ENCODE results near the gene PLEKHA5.
"Not testable (repeated sequence)": the region's sequence is repeated elsewhere in the genome, so short reads cannot be mapped to it uniquely, and the experiment has no call there.

Gene PLEKHA5

GRCh38 chr12:19201661-19202060 lies 72.1 kb downstream of the PLEKHA5 start:
- no peak for DNase-seq (ENCODE audit: low spot score)

- DNase-seq (ENCODE audit: low spot score), result no peak
These were observed 73.5 kb downstream of the PLEKHA5 start for GRCh38 chr12:19203013-19203412.

- no peak for DNase-seq (ENCODE audit: low spot score)
These were observed 74.3 kb downstream of the PLEKHA5 start for GRCh38 chr12:19203539-19204506.

GRCh38 chr12:19205120-19205519 lies 75.6 kb downstream of the PLEKHA5 start:
- DNase-seq (ENCODE audit: low spot score), result no peak

- no peak for DNase-seq (ENCODE audit: low spot score)
These were observed 77.1 kb downstream of the PLEKHA5 start for GRCh38 chr12:19206493-19207077.

GRCh38 chr12:19208456-19208855 lies 78.9 kb downstream of the PLEKHA5 start:
- DNase-seq (ENCODE audit: low spot score), result no peak

- no peak for DNase-seq (ENCODE audit: low spot score)
These were observed 80.1 kb downstream of the PLEKHA5 start for GRCh38 chr12:19209661-19210060.

GRCh38 chr12:19211802-19212201 lies 82.3 kb downstream of the PLEKHA5 start:
- no peak for DNase-seq (ENCODE audit: low spot score)

- DNase-seq (ENCODE audit: low spot score), result no peak
These were observed 82.7 kb downstream of the PLEKHA5 start for GRCh38 chr12:19212245-19212644.

GRCh38 chr12:19214020-19214419 lies 84.5 kb downstream of the PLEKHA5 start:
- DNase-seq (ENCODE audit: low spot score), result no peak

- DNase-seq (ENCODE audit: low spot score), result no peak
These were observed 85.6 kb downstream of the PLEKHA5 start for GRCh38 chr12:19215115-19215514.

GRCh38 chr12:19217446-19217845 lies 87.9 kb downstream of the PLEKHA5 start:
- DNase-seq (ENCODE audit: low spot score), result no peak

- peak; percentile 30 for DNase-seq (ENCODE audit: low spot score)
These were observed 90.7 kb downstream of the PLEKHA5 start for GRCh38 chr12:19220205-19220604.

GRCh38 chr12:19220852-19221466 lies 91.4 kb downstream of the PLEKHA5 start:
- DNase-seq (ENCODE audit: low spot score), result no peak

- no peak for DNase-seq (ENCODE audit: low spot score)
These were observed 93.0 kb downstream of the PLEKHA5 start for GRCh38 chr12:19222558-19222957.

- peak; percentile 18 for DNase-seq (ENCODE audit: low spot score)
These were observed 93.5 kb downstream of the PLEKHA5 start for GRCh38 chr12:19223018-19223417.

- DNase-seq (ENCODE audit: low spot score), result peak; percentile 53
These were observed 94.2 kb downstream of the PLEKHA5 start for GRCh38 chr12:19223695-19224094.

GRCh38 chr12:19224746-19225145 lies 95.2 kb downstream of the PLEKHA5 start:
- no peak for DNase-seq (ENCODE audit: low spot score)

GRCh38 chr12:19227190-19227879 lies 97.8 kb downstream of the PLEKHA5 start:
- DNase-seq (ENCODE audit: low spot score), result no peak

GRCh38 chr12:19227880-19228210 lies 98.3 kb downstream of the PLEKHA5 start:
- no peak for DNase-seq (ENCODE audit: low spot score)

GRCh38 chr12:19229021-19229420 lies 99.5 kb downstream of the PLEKHA5 start:
- DNase-seq (ENCODE audit: low spot score), result not testable (repeated sequence)

- DNase-seq (ENCODE audit: low spot score), result no peak
These were observed 100.8 kb downstream of the PLEKHA5 start for GRCh38 chr12:19230299-19230866.
